HG02943 (cell line): ENCODE data around the gene DHX32.

Source experiments
- ATAC-seq: cut with Tn5 transposase; IDR thresholded peaks from one replicate; pipeline ENCODE4 v1.9.1; 2021; ENCODE audit warnings: mild to moderate bottlenecking, low read depth, moderate library complexity; ENCODE audit not compliant: unreplicated experiment

Gene DHX32

DNA sequence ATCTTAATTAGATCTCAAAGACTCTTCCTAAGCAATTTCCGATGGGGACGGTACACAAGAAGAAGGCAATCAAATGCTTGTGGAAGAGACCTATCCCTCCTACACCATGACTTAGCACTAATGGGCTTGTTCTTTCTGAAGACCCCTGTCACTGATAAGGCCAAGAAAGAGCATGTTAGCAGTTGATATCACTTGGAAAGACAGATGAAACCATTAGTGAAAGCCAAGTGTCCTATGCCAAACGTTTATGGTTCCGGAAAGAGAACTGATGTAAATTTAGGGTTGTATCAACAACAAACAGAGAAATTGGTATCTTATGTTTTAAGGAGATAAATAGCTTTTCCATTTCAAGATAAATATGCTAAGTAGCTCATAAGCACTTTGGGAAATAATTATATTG is 64.5 kb downstream of the DHX32 start:
- ATAC-seq, result no peak

DNA sequence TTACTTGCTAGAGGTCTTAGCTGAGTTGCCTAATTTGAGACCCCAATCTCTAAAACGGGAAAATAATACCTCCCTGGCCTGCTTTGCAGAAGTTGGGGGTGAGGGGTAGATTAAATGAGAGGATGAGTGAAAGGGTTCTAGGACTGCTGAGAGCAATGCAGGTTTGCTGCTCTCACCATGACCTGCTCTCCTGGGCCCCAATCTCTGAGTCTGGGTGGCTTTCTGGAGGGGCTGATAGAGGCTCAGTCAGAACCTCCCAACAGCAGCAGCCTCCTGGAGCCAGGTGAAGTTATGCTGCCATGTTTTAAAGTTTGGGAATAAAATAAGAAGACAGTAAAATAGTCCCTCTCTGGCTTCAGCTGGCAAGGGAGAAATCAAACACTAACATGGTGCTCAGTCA is 65.3 kb downstream of the DHX32 start:
- ATAC-seq, result no peak

DNA sequence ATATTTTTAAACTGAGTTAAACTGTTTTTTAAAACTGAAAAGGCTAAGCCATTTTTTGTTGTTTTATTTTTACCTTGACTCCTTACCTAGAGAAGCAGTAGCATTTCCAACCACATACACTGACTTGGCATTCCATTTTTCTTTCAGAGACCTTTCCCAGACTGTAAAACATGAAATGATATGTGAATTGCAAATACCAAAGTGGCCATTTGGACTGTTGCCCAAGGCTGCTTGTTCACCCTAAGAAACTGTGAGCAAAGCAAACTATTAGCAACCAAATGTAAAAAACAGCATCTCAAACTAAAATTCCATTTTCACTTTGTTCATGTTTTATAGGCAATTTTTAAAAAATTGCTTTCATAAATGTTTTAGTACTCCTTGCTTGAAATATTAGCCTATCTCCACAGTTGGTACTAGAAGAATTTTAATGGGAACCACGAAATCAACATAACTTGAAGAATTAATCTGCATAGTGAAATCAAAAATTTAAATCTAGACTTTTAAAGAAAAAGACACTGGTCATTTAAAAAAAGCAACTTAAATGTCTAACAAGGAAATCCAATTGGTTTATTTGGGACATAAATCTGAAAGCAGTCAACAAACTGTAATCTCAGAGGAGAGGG is 68.9 kb downstream of the DHX32 start:
- no peak for ATAC-seq

DNA sequence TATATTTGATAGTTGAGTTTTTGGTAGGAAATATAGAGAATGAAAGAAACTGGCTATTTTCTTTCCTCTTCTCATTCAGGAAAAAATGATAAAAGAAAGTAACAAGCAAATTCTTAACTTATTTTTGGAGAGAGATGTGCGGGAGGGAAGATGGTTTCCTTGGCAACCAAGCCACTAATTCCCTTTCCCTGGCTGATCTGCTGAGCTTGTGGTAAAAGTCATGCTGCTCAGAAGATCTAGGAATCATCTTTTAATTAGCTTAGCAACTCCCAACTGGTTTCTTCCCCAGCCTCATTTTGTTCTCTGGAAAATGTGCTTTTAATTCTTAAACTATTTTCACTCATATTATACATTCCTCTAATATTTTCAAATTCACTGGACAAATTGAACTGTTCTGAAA is 69.8 kb downstream of the DHX32 start:
- ATAC-seq, result no peak

DNA sequence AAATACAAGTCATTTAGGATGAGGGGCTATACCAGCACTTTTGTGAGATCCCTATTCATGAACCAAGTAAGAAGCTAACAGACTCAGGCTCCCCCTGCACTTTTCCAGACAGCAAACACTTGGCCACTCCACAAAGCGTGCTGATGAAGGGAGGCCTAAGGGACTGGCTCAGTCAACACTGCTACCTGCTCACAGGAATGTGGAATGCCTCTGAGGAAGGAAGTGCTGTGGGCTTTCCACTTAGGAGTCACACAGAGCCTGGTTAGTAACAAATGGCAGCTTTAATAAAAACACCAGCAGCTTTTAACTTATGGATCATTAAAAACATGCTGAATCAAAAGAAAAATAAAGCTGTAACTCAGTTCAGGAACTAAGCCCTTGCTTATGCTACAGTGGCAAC is 73.0 kb downstream of the DHX32 start:
- no peak for ATAC-seq

DNA sequence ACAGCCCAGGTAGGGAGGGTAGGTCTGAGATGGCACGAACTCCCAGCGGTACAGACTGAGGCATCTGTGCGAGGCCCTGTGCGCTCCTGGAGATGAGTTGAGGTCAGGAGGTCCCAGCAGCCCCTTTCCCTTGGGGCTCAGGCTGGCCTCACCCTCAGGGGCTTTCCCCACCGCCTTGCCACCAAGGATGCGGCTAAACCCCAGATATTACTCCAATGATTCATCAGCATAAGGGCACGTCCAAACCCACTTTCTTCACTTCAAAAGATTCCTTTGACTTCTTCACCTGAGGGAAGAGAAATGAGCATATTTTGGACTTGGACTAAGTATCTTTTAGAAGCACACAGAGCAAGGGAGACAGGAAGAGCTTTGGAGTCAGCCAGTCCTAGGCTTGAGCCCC is 78.4 kb downstream of the DHX32 start:
- no peak for ATAC-seq

DNA sequence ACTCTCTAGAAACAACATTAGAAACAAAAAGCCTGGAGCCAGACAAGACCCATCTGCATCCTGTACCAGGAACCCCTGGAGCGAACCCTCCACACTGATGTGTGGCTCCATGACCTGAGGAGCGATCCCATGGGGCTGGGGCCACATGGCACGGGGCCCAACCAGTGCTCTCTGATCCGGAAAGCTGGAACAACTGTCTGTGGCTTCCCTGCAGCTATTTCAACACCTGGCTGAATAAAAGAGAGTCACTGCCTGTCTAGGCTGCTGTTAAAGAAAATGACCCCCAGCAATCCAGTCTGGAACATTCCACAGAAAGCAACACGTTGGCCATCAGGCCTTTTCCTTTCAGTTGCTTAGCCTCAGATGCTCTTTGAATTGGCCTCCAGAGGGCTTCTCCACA is 79.0 kb downstream of the DHX32 start:
- ATAC-seq, result no peak

DNA sequence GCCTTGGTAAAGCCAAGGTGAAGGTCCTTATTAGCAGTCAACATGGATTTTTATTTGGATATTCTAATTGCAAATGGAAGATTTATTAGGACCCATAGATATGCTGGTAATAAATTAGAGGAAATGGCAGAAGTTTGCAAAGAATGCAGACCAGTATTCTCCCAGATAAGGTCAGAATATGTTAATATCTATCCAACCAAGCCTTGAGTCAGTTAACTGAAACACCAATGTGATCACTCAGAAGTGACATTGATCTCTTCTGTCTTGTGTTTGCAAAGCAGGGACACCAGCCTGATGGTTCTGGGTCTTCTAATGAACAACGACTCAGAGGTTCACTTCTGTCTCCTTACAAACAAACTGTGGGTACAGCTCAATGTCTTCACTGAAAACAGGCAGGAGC is 79.5 kb downstream of the DHX32 start:
- no peak for ATAC-seq

DNA sequence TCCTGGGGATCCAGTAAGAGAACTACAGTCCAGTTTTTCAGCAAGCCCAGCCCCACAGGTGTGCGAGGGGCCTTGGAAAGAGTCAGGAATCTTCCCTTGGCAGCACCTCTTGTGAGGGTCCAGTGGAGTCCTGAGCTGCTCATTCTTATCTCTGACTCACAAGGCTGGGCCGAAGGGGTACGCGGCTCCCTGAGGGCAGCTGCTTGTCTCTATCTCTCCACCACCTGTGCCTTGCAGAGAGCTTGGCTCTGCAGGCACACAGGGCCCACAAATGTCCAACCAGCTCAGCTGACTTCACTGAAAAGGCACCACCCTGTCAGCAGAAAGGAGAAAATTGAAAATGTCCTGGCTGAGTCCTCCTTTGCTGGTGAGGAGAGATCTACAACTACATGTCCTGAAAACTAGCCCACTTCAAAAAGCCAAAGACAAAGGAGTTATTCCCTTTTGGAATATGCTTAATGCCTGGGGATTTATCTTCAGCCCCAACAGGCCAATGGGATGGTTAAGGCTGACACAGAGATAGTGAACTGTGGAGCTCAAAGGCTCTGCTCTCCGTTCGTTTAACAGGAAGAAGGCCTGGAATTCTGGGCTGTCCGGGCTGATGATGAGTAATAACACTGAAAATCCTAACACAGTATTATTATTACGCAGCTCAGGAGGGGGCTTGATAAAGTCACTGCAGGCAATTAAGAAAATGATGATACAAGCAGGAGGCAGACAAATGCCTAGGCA is 81.5 kb downstream of the DHX32 start:
- ATAC-seq, result no peak

DNA sequence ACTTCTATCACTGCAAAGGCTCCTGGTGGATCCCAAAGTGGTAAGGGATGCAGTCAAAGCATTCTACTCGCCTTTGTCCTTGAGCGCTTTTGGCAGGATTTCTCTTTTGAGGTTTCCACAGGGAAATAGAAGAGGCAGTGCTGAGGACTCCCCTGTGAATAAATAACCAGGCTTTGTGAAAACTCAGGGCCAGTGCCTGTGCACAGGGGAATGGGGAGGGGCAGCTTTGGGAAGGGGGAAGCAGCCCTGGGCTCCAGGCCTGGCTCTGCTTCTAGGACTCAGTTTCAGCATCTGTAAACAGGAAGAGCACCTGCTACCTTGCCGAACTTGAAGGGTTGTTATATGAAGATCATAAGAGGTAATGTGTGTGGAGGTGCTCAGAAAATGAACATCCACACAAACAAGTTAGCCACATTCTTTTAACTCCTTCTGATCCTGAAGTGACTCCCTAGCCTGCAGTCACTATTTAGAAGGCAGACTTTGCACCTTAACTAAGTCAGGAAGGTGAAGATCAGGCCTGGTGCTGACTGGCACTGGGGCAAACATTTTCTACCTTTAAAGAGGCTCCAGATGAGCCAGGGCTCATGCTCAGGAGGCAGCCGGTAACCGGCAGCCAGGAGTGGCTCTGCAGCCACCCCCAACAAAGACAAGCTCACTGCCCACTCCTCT is 83.0 kb downstream of the DHX32 start:
- no peak for ATAC-seq

DNA sequence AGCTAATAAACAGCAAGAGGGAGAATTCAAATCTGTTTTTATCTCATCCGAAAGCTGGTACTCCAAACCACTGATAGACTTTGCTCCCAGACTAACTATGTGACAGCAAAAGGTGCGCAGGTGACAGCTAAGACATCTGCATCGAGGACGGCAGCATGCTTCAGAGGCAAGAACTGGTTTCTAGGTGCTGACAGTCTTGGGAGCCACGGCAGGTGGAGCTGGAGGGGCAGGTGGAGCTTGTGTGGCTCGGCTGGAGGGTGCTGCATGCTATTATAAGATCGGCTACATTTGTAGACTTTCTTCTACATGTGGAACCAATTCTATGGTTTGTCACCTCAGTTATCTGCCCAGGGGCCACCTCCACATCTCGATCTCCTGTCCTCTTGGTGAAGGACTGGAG is 83.7 kb downstream of the DHX32 start:
- no peak for ATAC-seq

DNA sequence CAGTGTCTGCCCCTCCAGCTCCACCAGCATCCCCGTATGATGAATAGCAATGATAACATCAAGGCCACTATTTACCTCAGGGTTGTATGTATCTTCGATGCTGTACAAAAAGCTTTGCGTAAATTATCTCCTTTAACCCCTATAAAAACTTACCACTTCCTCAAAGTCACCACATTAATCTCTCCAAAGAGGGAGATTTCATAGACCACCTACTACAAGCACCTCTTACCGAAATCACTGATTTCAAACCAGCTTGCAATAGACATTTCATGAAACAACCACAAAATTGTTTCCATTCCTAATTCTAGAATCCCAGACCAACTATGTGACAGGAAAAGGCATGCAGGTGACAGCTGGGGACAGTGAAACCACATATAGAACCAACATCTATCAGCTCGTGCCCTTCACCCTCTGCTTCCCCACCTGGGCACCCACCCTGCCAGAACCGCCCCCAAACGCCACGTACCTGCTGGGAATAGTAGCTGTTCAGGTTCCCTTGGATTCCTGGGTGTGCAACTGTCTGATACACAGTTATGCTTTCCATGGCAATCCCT is 85.4 kb downstream of the DHX32 start:
- no peak for ATAC-seq

DNA sequence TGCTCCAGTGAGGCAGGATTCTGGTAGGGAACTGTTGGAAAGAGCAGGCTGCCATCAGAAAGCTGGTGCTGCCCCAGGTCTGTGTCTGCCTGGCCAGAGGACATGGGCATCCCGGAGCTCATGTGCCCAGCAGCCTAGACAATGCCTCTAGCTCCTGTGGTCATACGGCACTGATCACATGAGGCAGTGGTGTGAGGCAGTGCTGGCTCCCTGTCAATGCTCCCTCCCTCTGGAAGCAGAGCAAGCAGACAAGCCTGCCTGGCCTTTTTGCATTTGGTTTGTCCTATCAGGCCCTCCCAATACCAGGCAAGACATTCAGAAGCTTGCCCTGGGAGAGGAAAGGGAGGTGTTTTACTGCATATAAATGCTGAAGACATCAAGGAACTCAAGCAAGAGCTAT is 86.0 kb downstream of the DHX32 start:
- ATAC-seq, result no peak

DNA sequence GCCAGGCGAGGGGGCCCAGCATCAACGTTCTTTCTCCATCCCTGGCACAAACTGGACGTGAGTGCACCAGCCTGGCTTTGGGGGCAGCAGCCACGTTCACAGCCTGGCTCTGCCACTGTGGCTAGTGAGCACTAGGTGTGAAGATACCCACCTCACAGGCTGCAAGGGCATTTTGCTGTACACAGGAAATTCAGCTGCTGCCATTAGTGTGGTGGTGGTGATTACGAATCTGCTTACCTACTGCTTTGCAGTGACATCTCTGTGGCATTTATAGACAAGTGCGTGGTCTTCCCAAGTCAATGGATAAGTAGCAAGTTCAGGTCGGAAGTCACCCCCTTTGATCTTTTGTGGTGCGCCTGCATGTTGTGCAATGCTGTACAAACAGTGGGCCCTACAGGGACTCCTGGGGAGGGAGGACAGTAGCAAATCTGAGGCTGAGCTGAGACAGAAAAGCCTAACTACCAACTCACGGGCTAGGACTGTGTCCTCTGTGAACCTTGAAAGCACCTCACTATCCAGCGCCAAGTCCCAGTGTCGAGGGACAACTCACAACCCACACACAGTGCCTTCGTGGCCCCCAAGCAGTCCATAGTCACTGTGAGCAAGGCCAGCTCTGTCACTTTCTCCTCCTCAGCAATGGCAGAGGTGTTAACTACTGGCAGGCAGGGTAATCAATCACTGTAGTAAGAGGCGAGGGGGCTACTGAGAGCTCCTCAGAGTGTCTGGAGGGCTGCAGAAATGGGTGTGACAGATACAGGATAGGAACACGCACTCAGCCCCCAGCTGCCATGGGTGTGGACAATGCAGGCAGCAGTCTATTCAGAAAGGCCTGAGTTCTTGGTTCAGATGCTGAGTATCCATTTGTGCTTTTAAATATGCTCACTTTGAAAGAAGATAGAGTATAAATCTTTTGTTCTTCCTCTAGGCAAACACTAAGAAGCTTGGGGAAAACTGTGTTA is 88.5 kb downstream of the DHX32 start:
- ATAC-seq, result no peak

DNA sequence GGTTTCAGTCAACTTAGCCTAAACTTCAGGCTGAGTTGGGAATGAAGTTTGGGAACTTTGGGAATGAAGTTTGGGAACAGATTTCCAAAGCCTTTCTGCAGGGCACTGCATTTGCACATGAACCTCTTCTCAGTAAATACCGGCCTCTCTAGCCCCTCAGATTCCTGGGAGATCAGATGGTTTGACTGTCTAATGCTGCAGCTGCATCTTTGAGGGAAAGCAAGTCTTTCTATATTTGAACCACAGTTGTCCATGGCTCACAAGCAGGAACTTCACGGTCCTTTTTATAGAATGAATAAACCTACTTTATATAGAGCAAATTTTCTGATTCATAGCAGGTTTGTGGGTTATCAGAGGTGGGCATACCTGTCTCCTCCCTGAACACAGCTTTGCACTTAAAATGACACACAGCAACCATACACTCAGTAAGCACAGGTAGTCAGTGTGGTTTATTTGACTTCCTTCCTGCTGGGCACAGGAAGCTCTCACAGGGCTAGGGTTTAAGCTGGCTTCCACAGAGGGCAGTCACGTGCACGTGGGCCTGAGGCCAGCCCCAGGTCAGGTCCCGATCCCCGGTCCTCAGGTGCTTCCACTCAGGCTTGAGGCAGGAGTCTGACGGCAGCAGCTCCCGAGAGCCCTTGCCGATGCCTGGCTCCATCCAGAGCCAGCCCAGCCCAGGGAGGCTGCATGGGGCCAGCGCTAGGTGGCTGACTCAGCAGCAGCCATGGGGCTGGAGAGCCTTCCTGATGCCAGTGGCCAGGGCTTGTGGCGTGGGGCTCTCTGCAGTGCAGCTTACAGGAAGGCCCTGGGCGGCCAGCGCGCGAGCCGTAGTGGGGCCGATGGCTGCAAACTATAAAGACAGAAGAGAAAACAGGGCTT is 92.7 kb downstream of the DHX32 start:
- no peak for ATAC-seq
